Amniotic stem cell (primary cell): ENCODE results near the gene ZNF777.
"Not testable (repeated sequence)": the region's sequence is repeated elsewhere in the genome, so short reads cannot be mapped to it uniquely, and the experiment has no call there.

Source experiments
- DNase-seq: peaks from one replicate; lab custom pipeline; 2025; lab: John Stamatoyannopoulos, UW

ZNF777 gene

DNA sequence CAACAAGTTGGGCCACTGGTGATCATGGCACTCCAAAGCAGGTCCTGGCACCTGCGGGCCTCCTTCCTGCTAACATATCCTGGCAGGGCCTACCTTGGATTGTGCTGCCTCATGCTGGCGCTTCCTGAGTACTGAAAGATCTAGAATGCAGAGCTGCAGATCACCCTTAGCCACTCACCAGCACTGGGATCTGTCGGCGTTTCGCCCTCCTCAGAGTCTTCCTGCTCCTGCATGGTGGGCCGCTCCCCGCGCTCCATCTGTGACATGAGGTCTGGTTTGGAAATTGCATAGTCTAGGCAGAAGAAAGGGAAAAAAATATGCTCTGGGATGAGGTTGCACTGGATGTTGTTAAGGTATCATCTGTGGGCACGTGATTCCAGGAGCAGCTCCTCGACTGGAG, 10.0 kb downstream of the ZNF777 start:
- DNase-seq, result no peak

DNA sequence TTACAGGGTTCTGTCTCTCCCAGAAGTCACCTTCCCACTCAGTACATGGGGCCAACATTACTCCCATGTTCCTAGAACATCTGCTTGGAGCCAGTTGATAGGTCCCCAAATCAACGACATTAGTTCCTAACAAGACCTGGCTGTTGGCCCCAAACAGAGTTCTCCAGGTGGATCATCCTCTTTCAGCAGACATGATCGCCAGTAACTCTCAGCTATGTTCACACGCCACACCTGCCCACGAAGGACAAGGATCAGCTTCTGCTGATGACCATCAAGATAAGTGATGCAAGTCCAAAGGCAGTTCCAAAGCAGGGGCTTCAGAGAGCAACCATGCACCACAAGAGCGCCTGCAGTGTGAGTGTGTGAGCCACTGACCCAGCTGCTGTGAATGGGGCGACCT, 11.0 kb downstream of the ZNF777 start:
- no peak for DNase-seq

DNA sequence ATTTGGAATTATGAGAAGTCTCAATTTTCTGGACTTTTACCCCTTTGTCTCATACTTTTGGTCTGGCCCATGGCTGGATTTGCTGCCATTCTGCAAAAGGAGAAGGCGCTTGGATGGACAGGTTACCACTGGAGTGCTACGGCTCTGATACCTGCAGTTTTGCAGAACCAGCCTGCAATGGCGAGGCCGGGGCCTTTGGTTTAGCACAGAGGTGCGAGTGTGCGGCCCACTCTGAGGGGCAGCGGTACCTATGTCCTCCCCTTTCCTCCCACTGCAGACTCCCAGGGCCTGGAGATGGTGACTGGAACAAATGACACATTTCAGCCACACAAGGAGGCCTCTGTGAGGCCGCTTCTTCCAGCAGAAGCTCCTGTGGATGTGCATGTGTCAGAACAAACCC, 11.9 kb downstream of the ZNF777 start:
- no peak for DNase-seq

DNA sequence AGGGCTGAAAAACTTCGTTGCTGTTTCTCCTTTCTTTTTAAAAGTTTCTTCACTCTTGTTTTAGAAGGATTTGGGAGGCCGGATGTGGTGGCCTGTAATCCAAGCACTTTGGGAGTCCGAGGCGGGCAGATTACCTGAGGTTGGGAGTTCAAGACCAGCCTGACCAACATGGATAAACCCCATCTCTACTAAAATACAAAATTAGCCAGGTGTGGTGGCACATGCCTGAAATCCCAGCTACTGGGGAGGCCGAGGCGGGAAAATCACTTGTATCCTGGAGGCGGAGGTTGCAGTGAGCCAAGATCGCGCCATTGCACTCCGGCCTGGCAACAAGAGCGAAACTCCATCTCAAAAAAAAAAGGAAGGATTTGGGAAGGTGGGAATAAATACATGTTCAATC, 14.8 kb downstream of the ZNF777 start:
- DNase-seq, result not testable (repeated sequence)

DNA sequence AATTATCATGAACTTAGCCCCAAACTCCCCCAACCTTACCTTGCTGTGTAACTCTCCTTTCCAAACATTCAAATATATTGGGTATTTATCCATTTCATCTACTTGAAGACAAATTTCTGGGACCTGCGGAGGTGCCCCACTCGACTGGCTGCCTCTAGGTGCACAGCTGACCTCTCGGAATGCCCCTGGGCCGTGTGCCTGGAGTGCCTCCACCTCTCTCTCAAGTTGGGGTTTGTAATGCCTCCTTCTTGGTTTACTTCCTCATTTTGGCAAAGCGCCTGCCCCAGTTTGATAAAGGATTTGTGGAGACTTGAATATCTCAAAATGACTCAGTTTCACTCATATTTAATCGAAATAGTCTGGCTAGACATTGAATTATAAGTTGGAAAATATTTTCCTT, 16.6 kb downstream of the ZNF777 start:
- DNase-seq, result no peak

DNA sequence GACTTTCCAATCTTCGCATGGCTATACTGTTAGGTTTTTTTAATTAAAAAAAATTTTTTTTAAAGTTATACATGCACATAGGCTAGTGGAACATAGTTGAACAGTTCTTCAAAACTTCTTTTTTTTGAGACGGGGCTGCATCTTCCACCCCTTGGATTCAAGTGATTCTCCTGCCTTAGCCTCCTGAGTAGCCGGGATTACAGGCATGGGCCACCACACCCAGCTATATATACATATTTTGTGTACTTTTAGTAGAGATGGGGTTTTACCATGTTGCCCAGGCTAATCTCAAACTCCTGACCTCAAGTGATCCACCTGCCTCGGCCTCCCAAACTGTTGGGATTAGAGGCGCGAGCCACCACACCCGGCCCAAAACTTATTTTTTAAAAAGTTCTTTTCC, 17.3 kb downstream of the ZNF777 start:
- no peak for DNase-seq

DNA sequence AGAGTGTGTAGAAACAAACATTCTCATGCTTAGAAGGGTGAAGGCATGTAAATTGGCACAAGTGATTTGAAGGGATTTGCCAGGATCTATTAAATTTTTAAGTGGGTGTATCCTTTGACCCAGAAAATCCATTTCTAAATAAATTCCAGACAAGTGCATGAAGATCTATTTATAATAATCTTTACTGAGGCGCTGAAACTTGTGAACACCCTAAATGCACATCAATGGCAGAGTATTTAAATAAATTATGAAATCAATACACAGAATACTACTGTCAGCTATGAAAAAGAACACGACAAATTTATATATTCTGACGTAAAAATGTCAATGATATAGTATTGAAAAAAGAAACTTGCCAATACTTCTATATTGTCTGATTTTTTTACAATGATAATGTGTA, 17.9 kb downstream of the ZNF777 start:
- DNase-seq, result no peak

DNA sequence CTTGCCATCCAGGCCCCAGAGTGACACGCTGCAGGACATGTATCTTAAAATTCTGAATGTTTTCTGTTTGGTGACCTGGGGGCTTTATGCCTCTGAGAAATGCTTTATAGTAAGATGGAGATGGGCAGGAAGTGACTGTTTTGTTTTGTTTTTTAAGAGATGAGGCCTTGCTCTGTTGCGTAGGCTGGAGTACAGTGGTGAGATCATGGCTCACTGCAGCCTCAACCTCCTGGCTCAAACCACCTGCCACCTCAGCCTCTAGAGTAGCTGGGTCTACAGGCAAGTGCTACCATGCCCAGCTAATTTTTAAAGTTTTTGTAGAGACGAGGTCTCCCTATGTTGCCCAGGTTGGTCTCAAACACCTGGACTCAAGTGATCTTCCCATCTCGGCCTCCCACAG, 20.6 kb downstream of the ZNF777 start:
- DNase-seq, result no peak

DNA sequence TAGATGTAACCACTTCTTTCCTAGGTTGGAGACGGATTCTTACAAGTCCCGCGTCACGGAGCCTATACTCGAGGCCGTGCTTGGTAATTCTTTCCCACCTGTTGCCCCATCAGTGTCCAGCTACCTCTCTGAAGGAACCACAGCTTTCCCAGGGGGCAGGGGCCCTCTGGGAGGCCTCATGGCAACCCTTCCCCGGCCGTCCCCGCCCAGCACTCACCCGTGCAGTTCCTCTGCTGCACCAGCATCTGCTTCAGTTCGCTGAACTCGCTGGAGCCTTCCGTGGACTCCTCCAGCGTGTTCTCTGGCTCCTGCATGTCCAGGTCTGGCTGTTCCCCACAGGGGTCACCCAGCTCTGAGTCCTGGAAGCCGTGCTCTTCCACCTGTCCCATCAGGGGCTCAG, 24.5 kb downstream of the ZNF777 start:
- no peak for DNase-seq

DNA sequence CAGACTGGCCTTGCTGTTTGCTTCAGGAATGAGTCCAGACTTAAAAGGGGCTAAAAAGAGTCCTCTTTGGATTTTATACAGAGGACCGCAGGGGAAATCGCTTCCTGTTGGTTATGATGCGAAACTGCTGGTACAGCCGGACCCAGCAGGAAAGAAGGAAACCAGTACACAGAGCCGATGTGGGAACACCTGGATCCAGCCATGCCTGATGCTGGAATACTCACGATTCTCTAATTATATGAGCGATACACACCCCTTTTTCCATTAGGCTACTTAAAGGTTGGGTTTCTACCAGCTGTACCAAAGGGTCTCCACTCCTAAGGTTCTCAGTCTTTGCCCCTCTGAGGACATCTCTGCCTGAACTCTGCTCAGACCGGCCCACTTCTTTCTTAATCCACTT, 27.7 kb downstream of the ZNF777 start:
- no peak for DNase-seq

DNA sequence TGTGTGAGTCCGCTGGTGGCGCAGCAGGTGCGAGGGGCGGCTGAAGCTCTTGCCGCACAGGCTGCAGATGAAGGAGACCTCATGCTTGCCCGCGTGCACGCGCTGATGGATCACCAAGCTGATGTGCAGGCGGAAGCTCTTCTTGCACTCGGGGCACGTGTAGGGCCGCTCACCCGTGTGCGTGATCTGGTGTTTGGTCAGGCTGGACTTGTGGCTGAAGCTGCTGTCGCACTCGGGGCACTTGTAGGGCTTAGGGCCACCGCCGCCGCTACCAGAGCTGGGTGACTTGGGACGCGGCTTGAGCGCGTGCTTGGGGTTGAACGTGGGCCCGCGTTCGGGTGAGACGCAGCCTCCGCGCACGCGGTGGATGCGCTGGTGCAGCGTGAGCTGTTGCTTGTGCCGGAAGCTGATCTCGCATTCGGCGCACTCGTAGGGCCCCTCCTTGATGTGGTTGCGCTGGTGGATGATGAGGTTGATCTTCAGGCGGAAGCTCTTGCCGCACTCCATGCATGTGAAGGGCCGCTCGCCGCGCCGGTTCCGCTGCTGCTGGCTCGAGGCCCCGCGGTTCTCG, 28.7 kb downstream of the ZNF777 start:
- no peak for DNase-seq

DNA sequence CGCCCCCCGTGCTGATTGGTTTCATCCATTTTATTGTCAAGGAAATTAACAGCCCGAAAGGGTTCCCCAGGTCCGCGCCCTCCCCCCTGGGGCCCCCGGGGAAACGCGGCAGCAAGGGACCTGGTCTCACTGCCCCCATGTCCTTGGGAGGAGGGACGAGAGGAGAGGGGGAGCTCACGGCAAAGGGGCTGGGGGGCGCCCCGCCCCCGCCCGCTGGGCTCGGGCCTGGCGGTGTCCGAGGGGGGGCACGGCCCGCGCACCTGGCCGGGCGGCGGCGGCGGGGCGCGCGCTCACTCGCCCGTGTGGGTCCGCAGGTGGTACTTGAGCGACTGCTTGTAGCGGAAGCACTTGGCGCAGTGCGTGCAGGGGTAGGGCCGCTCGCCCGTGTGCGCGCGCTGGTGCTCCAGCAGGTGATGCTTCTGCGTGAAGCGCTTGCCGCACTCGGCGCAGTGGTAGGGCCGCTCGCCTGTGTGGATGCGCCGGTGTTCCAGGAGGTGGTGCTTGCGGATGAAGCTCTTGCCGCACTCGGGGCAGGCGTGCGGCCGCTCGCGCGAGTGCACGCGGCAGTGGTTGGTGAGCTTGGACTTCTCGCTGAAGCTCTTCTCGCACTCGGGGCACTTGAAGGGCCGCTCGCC, 29.3 kb downstream of the ZNF777 start:
- DNase-seq, result no peak

DNA sequence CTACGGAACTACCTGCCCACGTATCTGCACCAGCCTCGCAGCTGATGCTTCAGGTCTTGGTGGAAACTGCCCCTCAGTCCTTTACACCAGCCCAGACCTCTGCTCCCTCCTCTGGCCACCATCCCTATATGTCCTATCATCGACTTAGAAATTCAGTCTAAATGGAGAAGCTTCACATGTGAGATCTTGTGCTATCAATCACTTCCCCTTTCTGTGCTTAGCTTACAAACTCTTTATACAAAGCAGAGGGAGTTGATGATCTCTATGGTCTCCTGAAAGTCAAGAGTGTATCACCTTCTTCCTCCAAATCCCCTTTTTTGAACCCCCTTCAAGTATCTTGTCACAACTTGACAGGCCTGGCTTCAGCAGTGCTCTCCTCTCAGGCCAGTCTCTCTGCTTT, 30.7 kb downstream of the ZNF777 start:
- no peak for DNase-seq

DNA sequence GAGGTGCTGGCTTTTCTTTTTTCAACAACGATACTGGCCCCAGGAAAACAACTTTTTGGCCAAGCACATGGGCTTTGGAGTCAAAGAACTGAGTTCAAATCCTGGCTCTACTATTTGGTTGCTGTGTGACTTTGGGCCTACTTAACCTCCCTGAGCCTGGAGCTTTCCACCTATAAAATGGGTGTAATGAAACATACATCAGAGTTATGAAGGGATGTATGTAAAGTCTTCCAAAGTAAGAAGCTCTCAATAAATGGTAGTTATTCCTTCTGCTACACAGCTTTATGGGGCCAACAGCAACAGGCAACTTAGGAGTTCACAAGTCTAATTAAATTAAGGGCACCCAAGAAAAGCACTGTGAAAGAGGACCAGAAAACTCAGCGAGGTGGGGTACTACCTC, 33.0 kb downstream of the ZNF777 start:
- DNase-seq, result no peak

DNA sequence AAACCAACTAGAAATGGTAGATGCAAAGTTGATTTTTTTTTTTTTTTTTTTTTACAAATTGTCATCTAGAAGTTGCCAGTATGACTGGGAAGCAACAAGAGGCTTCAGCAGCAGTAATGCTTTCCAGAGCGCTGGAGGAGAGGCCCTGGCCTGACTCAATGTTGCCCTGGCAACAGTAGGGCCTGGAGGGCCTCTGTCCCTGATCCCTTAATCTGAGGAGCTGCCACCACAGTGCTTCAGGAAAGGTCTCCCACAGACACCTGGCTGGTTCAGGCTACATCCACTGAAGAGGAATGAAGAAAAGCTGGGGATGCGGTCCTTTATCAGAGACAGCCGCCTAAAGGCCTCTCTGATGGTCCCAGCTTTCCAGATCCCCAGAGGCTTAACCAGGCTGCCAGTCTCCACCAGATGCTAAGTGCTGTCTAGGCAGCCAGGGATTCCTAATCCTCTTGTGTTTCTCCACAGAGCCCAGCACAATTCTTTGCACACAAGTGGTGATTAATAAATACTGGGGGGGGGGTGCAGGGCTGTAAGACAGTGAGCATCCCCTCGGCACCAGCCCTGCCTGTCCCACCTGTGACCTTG, 33.7 kb downstream of the ZNF777 start:
- no peak for DNase-seq

DNA sequence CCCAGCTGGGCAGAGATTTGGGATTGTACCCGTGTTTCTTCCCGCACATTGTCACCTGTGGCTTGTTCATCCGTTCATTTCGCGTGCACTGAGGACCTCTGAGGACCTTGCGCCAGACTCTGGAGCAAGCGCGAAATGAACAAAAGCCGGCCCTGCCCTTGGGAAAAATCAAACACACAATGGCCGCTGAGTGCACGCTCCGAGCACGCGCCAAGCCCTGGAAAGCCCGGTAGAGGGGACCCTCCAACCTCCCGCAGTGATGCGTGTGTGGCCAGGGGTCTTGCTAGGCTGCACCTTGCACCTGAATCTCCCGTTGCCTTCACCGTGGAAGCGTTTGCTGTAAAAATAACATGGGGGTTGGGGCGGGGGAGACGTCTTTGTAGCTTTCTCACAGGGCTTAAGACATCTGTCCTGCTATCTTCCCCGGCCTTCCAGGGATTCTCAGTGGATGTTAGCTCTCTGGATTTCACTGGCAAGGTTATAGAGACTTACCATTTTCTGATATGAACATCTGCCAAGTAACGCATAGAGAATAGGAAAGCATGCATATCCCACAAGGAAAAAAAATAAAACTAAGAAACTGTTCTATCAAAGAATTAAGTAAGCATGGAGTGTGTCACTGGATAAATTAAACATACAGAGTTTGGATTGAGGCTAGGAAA, 37.3 kb downstream of the ZNF777 start:
- no peak for DNase-seq

DNA sequence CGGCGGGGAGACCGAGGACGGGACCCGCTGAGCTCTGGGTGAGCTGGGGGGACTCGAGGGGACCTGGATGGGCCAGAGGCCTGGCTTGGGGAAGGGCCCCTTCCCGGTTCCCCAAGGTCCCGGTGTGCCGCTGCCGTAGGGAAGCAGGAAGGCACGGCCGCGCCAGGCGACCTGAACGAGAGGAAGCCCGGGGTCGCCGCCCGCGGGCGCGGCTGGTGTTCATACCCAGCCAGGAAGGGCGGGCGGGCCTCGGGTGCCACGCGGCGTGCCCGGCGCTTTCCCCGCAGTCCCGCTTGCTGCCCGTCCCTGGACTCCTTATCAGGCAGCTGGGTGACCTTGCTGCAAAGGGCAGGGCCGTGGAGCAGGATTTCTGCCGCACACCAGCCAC, 38.0 kb downstream of the ZNF777 start:
- no peak for DNase-seq

DNA sequence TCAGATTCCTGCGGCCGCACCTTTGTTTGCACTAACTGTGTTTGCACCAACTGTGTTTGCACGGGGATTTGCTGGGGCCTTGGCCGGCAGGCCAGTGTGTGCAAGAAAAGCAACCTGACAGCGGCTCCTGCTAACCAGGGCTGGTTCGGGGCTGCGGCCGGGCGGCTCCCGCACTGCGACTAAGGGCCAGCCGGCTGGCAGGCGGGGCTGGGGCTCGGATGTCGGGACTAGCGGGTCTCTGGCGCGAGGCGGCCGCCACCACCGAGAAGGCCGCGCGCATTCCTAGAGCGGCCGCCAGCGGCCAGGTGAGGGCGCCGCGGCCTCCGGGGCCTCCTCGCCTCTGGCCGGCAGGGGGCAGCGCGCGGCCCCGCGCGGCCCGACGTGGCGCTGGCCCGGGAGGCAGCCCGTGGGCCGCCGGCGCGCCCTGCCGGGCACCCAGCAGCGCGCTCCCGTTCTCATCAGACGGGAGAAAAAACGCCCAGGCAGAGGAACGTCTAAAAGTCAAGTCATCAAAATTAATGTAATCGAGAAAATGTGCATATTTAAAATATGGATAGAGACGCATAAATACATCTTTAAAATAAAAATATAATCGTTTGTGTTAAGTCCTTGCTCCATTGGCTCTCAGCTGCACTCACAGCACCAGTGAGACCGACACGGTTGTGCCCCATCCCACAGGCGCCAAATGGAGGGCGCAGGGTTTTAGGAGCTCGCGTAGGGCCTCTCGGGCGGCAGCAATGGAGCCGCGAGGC, 38.5 kb downstream of the ZNF777 start:
- peak; percentile 17 for DNase-seq

DNA sequence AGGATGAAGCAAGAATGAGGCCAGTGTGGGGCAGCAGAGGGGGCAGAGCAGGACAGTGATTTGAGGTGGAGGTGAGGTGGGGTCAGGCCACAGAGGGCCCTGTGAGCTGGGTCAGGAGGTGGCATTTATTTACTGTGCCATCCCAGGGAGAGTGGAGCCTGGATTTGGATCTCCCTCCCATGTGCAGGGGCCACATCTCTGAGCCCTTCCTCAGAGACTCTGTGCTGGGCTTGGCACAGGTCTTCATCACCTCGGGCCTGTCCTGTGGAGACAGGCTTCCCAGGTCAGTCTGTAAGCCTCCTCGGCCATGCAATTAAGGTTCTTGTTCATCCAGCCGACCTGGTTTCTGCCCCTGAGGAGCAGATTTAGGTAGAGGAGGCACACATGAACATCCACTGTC, 40.9 kb downstream of the ZNF777 start:
- no peak for DNase-seq

DNA sequence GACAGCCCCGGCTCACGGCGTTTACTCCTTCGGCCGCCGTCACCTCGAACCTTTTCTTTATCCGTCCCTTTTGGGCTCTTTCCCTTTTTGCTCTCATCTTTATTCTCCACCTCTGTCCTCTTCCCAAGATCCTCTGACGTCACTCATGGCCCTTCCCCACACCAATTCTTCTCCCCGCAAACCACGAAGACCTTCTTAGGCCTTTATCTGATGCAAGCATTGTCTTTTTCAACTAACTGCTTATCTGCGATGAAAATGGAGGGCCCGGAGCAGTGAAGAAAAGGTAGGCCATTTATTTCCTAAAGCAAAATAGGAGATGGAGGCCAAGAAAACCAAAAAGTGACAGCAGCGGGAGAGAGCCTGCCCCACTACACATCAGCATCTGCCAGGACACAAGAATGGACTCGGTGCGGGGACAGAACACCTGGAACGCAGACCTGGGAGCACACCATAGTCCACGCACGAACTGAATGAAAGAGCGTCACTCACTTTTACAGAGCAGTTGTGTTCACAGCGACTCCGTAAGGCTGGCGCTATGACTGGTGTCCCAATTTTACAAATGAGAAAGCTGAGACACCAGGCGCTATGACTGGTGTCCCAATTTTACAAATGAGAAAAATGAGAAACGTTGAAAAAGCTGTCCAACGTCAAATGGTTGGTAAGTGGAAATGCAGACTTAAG, 45.3 kb downstream of the ZNF777 start:
- no peak for DNase-seq

DNA sequence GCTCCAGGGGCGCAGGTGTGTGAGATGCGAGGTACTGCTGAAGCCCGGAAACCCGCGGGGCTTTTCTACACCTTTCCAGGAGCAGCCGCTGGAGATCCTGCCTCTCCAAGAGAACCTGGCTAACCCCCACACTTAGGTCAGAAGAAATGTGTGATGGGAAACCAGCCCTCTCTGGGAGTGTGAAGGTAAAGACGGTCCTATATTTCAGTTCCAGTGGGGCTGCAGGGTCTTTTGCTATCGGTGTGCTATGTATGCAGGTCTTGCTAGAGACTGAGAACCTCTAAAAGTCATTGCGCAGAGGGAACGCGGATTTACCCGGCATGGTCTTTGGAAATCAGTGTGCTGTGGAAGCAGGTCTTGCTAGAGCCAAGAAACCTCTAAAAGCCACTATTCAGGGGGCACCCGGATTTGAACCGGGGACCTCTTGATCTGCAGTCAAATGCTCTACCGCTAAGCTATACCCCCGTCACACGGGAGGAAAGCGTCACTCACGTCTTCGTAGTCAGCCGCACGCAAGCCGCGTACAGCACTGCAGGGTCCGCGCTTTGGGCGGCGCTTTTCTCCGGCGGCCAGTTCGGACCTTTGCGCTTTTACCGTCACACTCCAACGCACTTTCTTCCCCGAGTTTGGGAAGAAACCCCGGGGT, 46.0 kb downstream of the ZNF777 start:
- no peak for DNase-seq

DNA sequence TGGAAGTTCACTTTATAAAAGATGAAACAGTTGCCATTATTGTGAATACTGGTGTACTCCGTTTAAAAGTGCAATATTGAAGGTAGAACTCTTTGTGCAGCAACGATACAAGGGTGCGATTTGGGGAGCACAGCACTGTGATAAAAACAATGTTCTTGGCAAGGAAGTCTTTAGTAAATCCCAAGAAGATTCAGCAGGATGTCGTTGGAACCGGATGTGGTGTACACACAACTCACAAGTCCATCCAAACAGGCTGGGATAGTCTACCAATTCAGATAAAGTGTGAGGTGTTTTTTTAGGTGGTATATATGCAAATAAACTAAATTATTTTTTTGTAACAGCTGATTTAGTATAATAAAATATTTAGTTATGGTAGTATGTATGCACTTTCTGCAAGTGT, 46.7 kb downstream of the ZNF777 start:
- no peak for DNase-seq
